Stimulated activated CD8-positive, alpha-beta memory T cell treated with anti-CD3 and anti-CD28 coated beads, Interleukin-7, amount 100 ng/mL, for 1 hour (primary cell): ENCODE results near the gene BPI.
"Not testable (repeated sequence)": the region's sequence is repeated elsewhere in the genome, so short reads cannot be mapped to it uniquely, and the experiment has no call there.

Source experiments
- DNase-seq, 2 donors: peaks; one replicate each; pipeline ENCODE4 v3.0.0-alpha.2; 2020; ENCODE audit warnings: low read depth in 2 of 2

The BPI gene

GRCh38 chr20:38336726-38337125 is 32.8 kb downstream of the BPI start:
- DNase-seq, result no peak

- no peak for DNase-seq
Observed at GRCh38 chr20:38337561-38338140, 33.7 kb downstream of the BPI start.

DNA sequence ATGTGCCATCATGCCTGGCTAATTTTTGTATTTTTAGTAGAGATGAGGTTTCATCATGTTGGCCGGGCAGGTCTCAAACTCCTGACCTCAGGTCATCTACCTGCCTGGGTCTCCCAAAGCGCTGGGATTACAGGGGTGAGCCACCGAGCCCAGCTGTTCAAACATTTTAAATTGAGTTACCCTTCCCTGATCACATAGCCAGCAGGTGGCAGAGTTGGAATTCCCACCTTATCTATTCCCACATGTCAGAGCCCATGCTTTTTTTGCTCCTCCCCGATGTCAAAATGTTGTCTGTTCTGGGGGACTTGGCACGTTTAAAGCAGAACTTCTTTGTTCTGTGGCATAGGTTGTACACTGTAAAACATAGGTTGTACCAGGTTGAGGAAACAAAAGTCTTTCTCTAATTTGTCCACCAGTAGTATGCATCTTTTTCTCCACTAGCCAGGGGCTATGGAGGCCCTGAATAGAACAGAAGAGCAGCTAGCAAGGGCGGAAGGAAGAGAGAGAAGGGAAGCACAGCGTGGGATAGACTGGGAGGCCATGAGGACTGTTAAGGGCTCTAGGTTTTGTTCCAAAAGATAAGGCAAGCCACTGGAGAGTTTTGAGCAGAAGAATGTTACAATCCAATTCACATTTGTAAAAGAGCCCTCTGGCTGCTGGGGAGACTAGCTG is 35.0 kb downstream of the BPI start:
- DNase-seq, result no peak

DNA sequence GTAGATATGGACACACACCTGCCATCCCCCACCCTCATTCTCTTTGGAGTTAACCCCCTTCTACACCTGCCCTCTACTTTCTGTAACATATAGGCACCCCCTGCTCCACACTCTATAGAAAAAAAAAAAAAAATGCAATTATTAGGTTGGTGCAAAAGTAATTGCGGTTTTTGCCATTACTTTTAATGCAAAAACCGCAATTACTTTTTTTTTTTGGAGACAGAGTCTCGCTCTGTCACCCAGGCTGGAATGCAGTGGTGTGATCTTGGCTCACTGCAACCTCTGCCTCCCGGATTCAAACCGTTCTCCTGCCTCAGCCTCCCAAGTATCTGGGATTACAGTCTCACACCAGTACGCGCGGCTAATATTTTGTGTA is 35.6 kb downstream of the BPI start:
- not testable (repeated sequence) for DNase-seq

- DNase-seq, result no peak
Observed at GRCh38 chr20:38339997-38340396, 36.0 kb downstream of the BPI start.

- no peak for DNase-seq
Observed at GRCh38 chr20:38340693-38341092, 36.7 kb downstream of the BPI start.

DNA sequence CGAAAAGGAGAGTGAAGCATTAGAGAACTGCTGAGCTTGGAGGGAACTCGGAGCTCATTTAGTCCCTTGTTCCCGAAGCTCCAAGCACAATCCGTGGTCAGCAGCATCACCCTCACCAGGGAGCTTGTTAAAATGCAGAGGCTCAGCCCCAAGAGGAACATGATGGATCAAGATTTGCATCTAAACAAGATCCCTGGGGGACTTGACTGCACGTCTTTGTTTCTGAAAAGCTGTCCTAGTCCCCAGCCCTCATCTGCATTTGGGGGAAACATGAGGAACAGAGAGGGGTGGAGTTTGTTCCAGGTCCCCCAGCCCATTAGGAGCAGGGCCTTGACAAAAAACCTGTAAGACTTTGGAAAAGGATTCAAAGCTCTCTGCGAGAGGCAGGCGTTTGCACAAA is 38.3 kb downstream of the BPI start:
- DNase-seq, result no peak

DNA sequence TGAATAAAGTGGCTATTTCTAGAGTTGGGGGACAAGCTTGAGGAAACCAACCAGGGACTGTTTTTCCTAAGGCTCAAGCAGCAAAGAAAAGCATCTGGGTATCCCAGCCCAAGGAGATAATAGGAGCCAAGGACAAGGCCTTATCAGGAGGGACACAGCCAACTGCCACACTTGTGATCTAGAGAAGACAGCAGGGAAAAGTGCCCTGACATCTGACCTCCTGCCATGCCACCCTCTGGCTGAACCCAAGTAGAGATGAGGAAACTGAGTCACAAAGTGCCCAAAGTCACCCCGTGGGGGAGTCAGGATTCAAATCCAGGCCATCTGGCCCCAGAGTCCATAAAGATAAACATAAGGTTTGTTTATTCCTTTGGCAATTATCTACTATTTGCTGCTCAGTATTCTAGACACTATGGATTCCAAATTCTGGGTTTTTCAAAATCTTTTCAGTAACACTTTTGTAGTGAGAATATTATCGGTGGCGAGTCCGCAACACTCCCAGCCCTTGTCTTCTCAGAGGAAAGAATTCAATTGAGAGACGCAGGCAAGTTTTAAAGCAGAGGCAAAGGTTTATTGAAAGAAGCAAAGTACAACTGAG is 38.9 kb downstream of the BPI start:
- no peak for DNase-seq

DNA sequence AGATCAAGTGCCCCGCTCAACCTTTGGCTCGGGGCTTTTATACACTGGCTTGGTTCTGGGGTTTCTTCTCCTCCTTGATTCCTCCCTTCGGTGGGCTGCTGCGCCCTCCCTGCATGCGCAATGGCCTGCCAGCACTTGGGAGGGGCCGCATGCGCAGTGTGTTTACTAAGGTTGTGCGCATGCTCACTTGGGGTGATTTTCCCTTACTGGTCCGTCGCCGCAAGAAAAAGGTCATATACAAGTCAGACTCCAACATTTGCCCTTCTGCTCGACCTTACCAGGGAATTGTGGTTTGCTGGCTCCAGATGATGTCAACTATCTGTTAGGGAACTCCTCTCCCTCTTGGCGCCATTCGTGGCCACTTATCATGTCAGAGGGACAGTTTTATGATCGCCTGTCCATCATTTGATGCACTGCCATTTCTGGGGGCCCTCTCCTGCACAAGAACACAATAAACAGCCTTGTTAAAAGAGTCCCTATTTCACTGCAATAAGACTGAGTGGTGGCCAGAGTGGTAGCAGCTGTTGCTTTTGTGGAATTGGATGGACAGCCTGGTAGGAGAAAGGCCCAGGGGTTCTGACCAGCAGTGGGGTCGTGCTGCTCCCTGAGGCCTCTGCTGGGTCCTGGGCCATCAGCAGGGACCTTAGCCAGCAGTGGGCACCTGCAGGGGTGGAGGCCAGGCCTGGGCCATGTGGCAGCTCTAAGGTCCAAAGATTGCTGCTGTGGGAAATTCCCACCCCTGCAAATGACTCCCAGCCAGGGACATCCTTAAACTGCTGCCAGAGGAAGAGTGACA is 39.6 kb downstream of the BPI start:
- DNase-seq, result no peak

- DNase-seq, result no peak
Observed at GRCh38 chr20:38344107-38344701, 40.2 kb downstream of the BPI start.

DNA sequence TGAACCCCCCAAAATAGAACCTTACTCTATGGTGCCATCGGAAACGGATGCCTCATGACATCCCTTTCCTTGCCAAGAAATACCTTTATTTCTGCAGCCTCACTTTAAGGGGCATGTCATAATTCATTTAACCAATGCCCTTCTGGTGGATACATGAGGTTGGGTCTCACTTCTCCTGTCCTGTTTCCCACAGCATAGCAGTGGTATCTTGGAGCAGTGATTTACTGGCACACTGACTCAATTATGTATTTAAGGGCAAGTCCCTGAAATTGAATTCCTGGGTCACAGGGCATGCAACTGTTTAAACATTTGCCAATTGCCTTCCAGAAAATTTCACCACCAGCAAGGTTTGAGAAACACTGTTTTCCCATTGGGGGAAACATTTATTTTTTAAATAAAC is 41.7 kb downstream of the BPI start:
- no peak for DNase-seq

- DNase-seq, result no peak
Observed at GRCh38 chr20:38346247-38346651, 42.3 kb downstream of the BPI start, which contains the start of gene LBP. TSS of gene LBP (plus strand) at chr20:38346482. CDS start at chr20:38346517, 35 bp downstream.

GRCh38 chr20:38346741-38347140 is 42.8 kb downstream of the BPI start:
- no peak for DNase-seq

DNA sequence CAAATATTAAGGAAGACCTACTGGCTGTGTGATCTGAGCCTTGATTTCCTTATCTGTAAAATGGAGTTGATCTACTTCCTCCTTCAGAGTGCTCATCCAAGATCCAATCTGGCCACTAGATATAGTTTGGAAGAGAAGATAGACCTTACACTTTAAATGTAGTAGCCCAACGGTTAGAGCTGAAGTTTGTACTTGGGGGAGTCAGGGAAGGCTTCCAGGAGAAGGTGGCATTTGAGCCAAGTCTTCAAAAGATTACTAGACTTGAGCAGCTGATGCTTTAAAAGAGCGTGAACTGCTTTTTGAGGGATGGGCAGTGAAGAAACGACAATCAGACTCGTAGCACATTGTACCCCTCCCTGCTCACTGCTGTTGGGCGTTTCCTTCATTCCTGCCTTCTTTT is 45.9 kb downstream of the BPI start:
- no peak for DNase-seq

DNA sequence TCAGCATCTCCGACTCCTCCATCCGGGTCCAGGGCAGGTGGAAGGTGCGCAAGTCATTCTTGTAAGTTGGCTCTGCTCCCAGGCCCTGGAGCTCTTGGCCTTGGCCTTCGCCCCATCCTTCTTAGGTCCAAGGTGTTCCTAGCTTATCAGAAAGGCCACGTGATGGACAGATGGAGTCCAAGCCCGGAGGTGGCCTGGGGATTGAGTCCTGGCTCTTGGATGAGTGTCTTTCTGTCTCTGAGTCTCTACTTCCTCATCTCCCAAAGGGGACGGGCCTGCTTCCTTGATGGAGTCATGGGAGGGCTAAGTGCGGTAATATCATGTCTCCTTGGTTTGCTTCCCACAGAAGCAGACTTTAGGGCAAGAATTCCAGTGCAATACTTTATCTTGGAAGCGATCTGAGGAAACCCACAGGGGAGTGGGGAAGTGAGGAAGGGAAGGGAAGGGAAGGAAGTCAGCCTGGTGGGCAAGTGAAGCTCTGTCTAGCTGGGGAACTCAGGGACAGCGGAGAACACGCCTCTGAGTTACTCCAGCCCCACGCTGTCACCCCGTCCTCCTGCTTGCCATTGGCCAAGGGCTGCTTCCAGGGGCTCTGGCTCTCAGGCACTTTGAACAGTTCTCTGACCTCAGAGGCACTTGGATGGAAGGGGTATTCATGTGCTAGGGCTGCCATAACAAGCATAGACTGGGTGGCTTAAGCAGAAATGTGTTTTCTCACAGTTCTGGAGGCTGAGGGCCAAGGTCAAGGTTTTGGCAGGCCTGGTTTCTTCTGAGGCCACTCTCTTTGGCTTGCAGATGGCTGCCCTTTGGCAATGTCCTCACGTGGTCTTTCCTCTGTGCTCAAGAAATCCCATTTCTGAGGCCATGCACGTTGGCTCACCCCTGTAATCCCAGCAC is 47.2 kb downstream of the BPI start:
- DNase-seq, result no peak

GRCh38 chr20:38353316-38353715 is 49.4 kb downstream of the BPI start:
- no peak for DNase-seq

DNA sequence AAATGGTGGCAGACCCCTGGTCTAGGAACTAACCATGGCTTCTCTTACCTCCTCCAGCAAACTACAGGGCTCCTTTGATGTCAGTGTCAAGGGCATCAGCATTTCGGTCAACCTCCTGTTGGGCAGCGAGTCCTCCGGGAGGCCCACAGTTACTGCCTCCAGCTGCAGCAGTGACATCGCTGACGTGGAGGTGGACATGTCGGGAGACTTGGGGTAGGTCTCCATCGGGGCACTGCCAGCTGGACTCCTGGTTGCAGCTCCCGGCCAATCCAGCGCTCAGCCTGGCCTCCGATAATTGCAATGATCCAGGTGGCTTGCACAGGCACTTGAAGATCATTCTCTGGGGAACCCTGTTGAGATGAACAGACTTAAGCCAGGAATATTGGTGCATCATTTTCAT is 50.3 kb downstream of the BPI start:
- DNase-seq, result no peak

DNA sequence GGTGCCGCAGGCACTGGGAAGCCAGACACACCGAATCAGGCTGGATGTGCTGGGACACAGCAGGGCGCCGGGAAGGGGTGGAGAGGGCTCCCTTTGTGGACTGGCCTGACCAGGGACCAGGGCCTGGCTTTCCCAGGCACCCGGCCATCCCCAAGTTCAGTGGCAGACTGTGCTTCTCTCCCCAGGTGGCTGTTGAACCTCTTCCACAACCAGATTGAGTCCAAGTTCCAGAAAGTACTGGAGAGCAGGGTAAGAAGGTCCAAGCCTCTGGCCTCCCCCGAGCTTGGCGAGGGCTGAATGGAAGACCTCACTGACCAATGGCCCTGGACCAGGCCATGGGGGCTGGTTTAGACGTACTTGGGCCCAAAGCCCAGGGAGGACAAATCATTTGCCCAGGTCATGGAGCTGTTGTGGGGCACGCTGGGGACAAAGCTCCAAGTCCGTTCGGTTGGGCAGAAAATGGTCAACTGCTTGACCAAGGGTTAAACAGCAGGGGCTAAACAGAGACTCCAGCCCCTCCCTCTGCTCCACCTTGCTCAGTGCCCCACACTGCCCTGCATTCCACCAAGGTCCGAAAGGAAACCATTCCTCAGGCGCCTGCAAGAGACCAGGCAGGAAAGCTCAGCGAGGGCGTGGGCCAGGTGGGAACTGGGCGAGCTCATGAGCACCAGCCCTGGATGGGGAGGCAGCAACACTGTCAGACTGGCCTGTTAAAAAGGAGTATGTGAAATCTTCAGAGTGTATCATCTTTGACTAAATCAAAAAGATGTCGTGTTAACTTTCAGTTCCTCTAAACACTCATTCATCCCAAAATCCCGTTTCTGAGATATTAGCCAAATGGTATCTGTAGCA is 51.4 kb downstream of the BPI start:
- DNase-seq, result no peak

DNA sequence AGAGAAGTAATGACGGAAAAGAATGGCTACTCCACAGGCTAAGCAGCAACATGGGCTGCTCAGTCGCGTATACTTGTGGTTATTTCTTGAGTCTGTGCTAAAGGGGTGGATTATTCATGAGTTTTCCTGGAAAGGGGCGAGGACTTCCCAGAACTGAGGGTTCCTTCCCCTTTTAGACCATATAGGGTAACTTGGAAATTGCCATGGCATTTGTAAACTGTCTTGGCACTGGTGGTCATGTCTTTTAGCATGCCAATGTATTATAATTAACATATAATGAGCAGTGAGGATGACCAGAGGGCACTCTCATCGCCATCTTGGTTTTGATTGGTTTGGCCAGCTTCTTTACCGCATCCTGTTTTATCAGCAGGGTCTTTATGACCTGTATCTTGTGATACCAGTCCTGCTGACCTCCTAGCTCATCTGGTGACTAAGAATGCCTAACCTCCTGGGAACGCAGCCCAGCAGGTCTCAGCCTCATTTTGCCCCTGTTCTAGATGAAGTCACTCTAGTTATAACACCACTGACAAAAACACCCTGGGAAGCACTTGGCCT is 53.8 kb downstream of the BPI start:
- DNase-seq, result no peak

- DNase-seq, result no peak
Observed at GRCh38 chr20:38358556-38358955, 54.6 kb downstream of the BPI start.
